HEK293 (cell line): ENCODE results near the gene YIPF1.
"Not testable (repeated sequence)": the region's sequence is repeated elsewhere in the genome, so short reads cannot be mapped to it uniquely, and the experiment has no call there.

Source experiments
- SETDB1 ChIP-seq: IDR thresholded peaks from one replicate; pipeline ENCODE4 v1.6.1; 2017; ENCODE audit warnings: mild to moderate bottlenecking, low read length, moderate library complexity, mixed read lengths; ENCODE audit not compliant: insufficient read length
- ZNF223 ChIP-seq: fragments of 450-650 bp; formaldehyde crosslinking; IDR thresholded peaks from 2 replicates; pipeline ENCODE4 v1.5.1; 2016; ENCODE audit warnings: missing biosample characterization, missing genetic modification characterization
- ZNF292 ChIP-seq: fragments of 450-650 bp; formaldehyde crosslinking; IDR thresholded peaks from 2 replicates; pipeline ENCODE4 v1.5.1; 2016; ENCODE audit warnings: low read depth, missing biosample characterization, missing genetic modification characterization, borderline replicate concordance
- ZNF501 ChIP-seq: fragments of 450-650 bp; formaldehyde crosslinking; IDR thresholded peaks from 2 replicates; pipeline ENCODE4 v1.5.1; 2016; ENCODE audit warnings: missing biosample characterization, missing genetic modification characterization
- ZNF521 ChIP-seq: fragments of 450-650 bp; formaldehyde crosslinking; IDR thresholded peaks from 2 replicates; pipeline ENCODE4 v1.5.1; 2017; ENCODE audit warnings: missing biosample characterization, mild to moderate bottlenecking, missing genetic modification characterization
- TF ChIP-seq, protein P1 (sequence below): sonication (generic); formaldehyde crosslinking; IDR thresholded peaks from 2 replicates; pipeline ENCODE4 v1.8.1; 2022; ENCODE audit warnings: mild to moderate bottlenecking, moderate library complexity, missing genetic modification reagents
- TF ChIP-seq, protein P2 (sequence below): fragments of 450-650 bp; formaldehyde crosslinking; IDR thresholded peaks from 2 replicates; pipeline ENCODE4 v1.5.1; 2016; ENCODE audit warnings: missing biosample characterization, missing genetic modification characterization
- TF ChIP-seq, protein P3 (sequence below): fragments of 450-650 bp; formaldehyde crosslinking; IDR thresholded peaks from 2 replicates; pipeline ENCODE4 v1.5.1; 2016; ENCODE audit warnings: missing biosample characterization, missing genetic modification characterization

DNA sequence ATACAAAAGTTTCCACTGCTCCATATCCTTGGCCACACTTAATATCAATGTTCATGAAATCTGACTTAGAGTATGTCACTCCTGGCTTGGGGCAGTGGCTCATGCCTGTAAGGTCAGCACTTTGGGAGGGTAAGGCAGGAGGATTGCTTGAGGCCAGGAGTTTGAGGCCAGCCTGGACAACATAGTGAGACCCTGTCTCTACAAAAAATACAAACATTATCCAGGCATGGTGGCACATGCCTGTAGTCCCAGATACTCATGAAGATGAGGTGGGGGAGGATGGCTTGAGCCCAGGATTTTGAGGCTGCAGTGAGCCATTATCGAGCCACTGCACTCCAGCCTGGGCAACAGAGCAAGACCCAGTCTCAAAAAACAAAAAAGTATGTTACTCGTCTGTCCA is 14.4 kb downstream of the YIPF1 start:
- TF ChIP-seq, protein P1, sequence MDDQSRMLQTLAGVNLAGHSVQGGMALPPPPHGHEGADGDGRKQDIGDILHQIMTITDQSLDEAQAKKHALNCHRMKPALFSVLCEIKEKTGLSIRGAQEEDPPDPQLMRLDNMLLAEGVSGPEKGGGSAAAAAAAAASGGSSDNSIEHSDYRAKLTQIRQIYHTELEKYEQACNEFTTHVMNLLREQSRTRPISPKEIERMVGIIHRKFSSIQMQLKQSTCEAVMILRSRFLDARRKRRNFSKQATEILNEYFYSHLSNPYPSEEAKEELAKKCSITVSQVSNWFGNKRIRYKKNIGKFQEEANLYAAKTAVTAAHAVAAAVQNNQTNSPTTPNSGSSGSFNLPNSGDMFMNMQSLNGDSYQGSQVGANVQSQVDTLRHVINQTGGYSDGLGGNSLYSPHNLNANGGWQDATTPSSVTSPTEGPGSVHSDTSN (CRISPR knock-in tag) = not testable (repeated sequence)
- TF ChIP-seq ZNF223 (tag by site-specific recombination); ZNF521 (tag by site-specific recombination); ZNF501; ZNF292 (tag by site-specific recombination); SETDB1: not testable (repeated sequence)
- TF ChIP-seq, protein P2, sequence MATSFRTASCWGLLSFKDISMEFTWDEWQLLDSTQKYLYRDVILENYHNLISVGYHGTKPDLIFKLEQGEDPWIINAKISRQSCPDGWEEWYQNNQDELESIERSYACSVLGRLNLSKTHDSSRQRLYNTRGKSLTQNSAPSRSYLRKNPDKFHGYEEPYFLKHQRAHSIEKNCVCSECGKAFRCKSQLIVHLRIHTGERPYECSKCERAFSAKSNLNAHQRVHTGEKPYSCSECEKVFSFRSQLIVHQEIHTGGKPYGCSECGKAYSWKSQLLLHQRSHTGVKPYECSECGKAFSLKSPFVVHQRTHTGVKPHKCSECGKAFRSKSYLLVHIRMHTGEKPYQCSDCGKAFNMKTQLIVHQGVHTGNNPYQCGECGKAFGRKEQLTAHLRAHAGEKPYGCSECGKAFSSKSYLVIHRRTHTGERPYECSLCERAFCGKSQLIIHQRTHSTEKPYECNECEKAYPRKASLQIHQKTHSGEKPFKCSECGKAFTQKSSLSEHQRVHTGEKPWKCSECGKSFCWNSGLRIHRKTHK (tag by site-specific recombination) = not testable (repeated sequence)
- TF ChIP-seq, protein P3, sequence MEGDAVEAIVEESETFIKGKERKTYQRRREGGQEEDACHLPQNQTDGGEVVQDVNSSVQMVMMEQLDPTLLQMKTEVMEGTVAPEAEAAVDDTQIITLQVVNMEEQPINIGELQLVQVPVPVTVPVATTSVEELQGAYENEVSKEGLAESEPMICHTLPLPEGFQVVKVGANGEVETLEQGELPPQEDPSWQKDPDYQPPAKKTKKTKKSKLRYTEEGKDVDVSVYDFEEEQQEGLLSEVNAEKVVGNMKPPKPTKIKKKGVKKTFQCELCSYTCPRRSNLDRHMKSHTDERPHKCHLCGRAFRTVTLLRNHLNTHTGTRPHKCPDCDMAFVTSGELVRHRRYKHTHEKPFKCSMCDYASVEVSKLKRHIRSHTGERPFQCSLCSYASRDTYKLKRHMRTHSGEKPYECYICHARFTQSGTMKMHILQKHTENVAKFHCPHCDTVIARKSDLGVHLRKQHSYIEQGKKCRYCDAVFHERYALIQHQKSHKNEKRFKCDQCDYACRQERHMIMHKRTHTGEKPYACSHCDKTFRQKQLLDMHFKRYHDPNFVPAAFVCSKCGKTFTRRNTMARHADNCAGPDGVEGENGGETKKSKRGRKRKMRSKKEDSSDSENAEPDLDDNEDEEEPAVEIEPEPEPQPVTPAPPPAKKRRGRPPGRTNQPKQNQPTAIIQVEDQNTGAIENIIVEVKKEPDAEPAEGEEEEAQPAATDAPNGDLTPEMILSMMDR (tag by site-specific recombination) = not testable (repeated sequence)
